A549 treated with dexamethasone at 1 μM for 4 hours (cell line): ENCODE results near the gene LRRC26. TPM values are rescaled to one million over a fixed set of nuclear protein-coding genes. Genes with fewer than 3 reads are reported as not detected.

ENCODE experiments used
- total RNA-seq: library from RNA; stranded (reverse); fragments of 200-300 nt; extraction: Qiagen RNA extraction; gene quantifications from 5 replicates; pipeline ENCODE4 v1.2.3, GENCODE V29; 2022

LRRC26 gene
- 0.19 to 1.5 TPM (median 0.77 TPM) in 5 replicates for total RNA-seq

GRCh38 chr9:137169896-137170358 is at the start of gene LRRC26:
Gene LRRC26 (minus strand): TSS chr9:137170051. CDS start chr9:137169943, 108 bp downstream.

GRCh38 chr9:137205126-137206069 is 35.5 kb upstream of the LRRC26 start, which contains the start of the genes NDOR1 and TMEM203:
Gene NDOR1 (plus strand): TSS chr9:137205700. CDS start chr9:137205778, 78 bp downstream.
Gene TMEM203 (minus strand): TSS chr9:137205648. CDS start chr9:137205414, 234 bp downstream.

DNA sequence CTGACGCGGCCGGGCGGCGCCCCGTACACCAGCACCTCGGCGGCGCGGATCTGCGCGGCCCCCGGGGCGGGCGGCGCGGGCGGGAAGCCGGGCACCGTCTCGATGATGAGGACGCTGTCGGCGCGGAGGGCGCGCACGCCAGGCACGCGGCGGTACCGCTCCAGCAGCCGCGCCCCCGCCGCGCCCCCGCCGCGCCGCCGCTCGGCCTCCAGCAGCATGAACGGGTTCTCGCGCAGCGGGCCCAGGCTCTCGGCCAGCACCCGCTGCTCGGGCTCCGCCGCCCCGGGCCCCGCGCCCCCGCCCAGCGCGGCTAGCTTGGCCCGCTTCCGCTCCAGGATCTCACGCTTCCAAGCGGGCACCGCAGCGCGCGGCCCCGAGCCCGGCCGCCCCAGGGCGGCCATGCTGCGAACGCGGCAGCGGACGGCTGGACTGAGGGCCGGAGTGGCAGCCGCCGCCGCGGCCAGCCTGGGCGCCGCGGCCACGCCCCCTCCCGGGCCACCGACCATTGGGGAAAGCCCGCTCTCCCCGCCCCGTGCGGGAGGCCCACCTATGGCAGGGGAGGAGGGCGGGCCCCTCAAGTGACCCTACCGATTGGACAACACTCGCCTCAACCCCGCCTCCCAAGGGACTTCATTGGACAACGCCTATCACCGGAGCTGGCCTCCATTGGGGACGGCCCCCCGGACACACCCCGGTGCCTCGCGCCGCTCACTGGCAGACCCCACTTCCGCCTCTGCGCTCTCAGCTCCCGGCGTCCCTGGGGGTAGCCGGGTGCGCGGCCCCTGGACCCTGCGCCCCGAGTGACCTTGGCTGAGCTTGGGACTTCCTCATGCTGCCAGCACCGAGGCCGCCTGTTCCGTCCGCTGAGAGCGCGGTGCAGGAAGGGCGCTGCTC is 30.7 kb upstream of the LRRC26 start, which contains the start of gene TPRN:
TSS of gene TPRN (minus strand) at position 431 of the 894 bp plus-strand sequence. CDS start at position 401, 30 bp downstream.

GRCh38 chr9:137188490-137189296 is 18.8 kb upstream of the LRRC26 start, which contains the start of the genes ANAPC2 and SSNA1:
Gene ANAPC2 (minus strand): TSS chr9:137188560. CDS start chr9:137188532, 28 bp downstream.
Gene SSNA1 (plus strand): TSS chr9:137188676. CDS start chr9:137188727, 51 bp downstream.

DNA sequence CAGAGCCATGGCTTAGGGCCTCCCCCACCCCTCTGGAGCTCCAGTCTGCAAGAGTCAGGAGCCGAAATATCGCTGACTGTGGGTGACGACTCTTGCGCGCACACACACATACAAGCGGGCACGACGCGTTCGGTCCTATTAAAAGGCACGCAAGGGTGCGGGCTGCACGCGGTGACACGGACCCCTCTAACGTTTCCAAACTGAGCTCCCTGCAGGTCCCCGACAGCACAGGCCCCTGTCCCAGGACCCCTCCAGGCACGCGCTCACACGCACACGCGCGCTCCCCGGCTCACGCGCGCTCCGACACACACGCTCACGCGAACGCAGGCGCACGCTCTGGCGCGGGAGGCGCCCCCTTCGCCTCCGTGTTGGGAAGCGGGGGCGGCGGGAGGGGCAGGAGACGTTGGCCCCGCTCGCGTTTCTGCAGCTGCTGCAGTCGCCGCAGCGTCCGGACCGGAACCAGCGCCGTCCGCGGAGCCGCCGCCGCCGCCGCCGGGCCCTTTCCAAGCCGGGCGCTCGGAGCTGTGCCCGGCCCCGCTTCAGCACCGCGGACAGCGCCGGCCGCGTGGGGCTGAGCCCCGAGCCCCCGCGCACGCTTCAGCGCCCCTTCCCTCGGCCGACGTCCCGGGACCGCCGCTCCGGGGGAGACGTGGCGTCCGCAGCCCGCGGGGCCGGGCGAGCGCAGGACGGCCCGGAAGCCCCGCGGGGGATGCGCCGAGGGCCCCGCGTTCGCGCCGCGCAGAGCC is 31.0 kb downstream of the LRRC26 start, which contains the start of gene GRIN1:
TSS of gene GRIN1 (plus strand) at position 433 of the 746 bp plus-strand sequence. CDS start 333 bp downstream, outside the sequence.

Other genes starting within 250 kb of the LRRC26 start
- 57.0 to 103 TPM (median 97.7 TPM) in 5 replicates for gene FBXW5, start 225.3 kb downstream of the LRRC26 start, total RNA-seq
- 0.42 to 1.4 TPM (median 1.0 TPM) in 5 replicates for gene C8G, start 224.8 kb downstream of the LRRC26 start, total RNA-seq
- 0.48 to 1.6 TPM (median 1.3 TPM) in 5 replicates for gene LCN12, start 217.8 kb downstream of the LRRC26 start, total RNA-seq
- gene PTGDS, start 192.5 kb downstream of the LRRC26 start, total RNA-seq: 0.28 to 1.4 TPM (median 0.77 TPM) in 5 replicates
- gene LCNL1, start 187.1 kb downstream of the LRRC26 start, total RNA-seq: 0.03 to 0.31 TPM (median 0.18 TPM) in 5 replicates
- gene PAXX, start 177.6 kb downstream of the LRRC26 start, total RNA-seq: 43.1 to 70.9 TPM (median 62.8 TPM) in 5 replicates
- gene CLIC3, start 173.5 kb downstream of the LRRC26 start, total RNA-seq: 3.3 to 6.7 TPM (median 5.0 TPM) in 5 replicates
- 12.4 to 27.7 TPM (median 24.8 TPM) in 5 replicates for gene ABCA2, start 141.8 kb downstream of the LRRC26 start, total RNA-seq
- gene FUT7, start 138.0 kb downstream of the LRRC26 start, total RNA-seq: 0.04 to 0.10 TPM (median 0.05 TPM) in 4 of 5 replicates, not detected in the other
- 34.4 to 84.3 TPM (median 78.9 TPM) in 5 replicates for gene NPDC1, start 123.9 kb downstream of the LRRC26 start, total RNA-seq
- 3.1 to 6.4 TPM (median 5.4 TPM) in 5 replicates for gene ENTPD2, start 116.0 kb downstream of the LRRC26 start, total RNA-seq
- gene SAPCD2, start 99.5 kb downstream of the LRRC26 start, total RNA-seq: 13.4 to 23.9 TPM (median 21.4 TPM) in 5 replicates
- gene UAP1L1, start 92.5 kb downstream of the LRRC26 start, total RNA-seq: 8.1 to 15.8 TPM (median 11.1 TPM) in 5 replicates
- gene MAN1B1, start 83.1 kb downstream of the LRRC26 start, total RNA-seq: 36.8 to 53.3 TPM (median 51.6 TPM) in 5 replicates
- gene DPP7, start 55.3 kb downstream of the LRRC26 start, total RNA-seq: 67.5 to 115 TPM (median 108 TPM) in 5 replicates
- 0.16 to 0.41 TPM (median 0.32 TPM) in 5 replicates for gene GRIN1, start 30.9 kb downstream of the LRRC26 start, total RNA-seq
- gene TMEM210, start 2.0 kb upstream of the LRRC26 start, total RNA-seq: not detected in 5 replicates
- 20.3 to 35.3 TPM (median 31.4 TPM) in 5 replicates for gene ANAPC2, start 18.5 kb upstream of the LRRC26 start, total RNA-seq
- 99.1 to 134 TPM (median 125 TPM) in 5 replicates for gene SSNA1, start 18.6 kb upstream of the LRRC26 start, total RNA-seq
- 6.4 to 11.2 TPM (median 10.5 TPM) in 5 replicates for gene TPRN, start 30.7 kb upstream of the LRRC26 start, total RNA-seq
- 34.6 to 42.9 TPM (median 39.6 TPM) in 5 replicates for gene TMEM203, start 35.6 kb upstream of the LRRC26 start, total RNA-seq
- gene NDOR1, start 35.6 kb upstream of the LRRC26 start, total RNA-seq: 8.1 to 18.5 TPM (median 15.8 TPM) in 5 replicates
- gene RNF208, start 52.2 kb upstream of the LRRC26 start, total RNA-seq: 1.2 to 2.2 TPM (median 2.0 TPM) in 5 replicates
- 3.6 to 5.1 TPM (median 4.6 TPM) in 5 replicates for gene CYSRT1, start 55.1 kb upstream of the LRRC26 start, total RNA-seq
- 0.14 to 0.28 TPM (median 0.21 TPM) in 5 replicates for gene RNF224, start 57.5 kb upstream of the LRRC26 start, total RNA-seq
- gene SLC34A3, start 60.9 kb upstream of the LRRC26 start, total RNA-seq: 0.05 to 0.11 TPM (median 0.06 TPM) in 5 replicates
- 618 to 867 TPM (median 780 TPM) in 5 replicates for gene TUBB4B, start 71.2 kb upstream of the LRRC26 start, total RNA-seq
- not detected in 5 replicates for gene STPG3, start 81.2 kb upstream of the LRRC26 start, total RNA-seq
- 41.3 to 57.7 TPM (median 53.2 TPM) in 5 replicates for gene NELFB, start 85.3 kb upstream of the LRRC26 start, total RNA-seq
- 16.3 to 27.6 TPM (median 24.2 TPM) in 5 replicates for gene TOR4A, start 107.7 kb upstream of the LRRC26 start, total RNA-seq
- gene NRARP, start 132.2 kb upstream of the LRRC26 start, total RNA-seq: 1.7 to 3.0 TPM (median 2.9 TPM) in 5 replicates